GM12873 (cell line): ENCODE data around the gene TNFAIP2.

Experiments
- TF ChIP-seq, protein P1 (sequence below): IDR thresholded peaks from 2 replicates; pipeline ENCODE4 v1.5.1; 2012; ENCODE audit warnings: low read depth, mild to moderate bottlenecking, moderate library complexity, low read length, control low read depth; ENCODE audit not compliant: insufficient read depth; ENCODE audit errors: missing control alignments

The TNFAIP2 gene, protein sequence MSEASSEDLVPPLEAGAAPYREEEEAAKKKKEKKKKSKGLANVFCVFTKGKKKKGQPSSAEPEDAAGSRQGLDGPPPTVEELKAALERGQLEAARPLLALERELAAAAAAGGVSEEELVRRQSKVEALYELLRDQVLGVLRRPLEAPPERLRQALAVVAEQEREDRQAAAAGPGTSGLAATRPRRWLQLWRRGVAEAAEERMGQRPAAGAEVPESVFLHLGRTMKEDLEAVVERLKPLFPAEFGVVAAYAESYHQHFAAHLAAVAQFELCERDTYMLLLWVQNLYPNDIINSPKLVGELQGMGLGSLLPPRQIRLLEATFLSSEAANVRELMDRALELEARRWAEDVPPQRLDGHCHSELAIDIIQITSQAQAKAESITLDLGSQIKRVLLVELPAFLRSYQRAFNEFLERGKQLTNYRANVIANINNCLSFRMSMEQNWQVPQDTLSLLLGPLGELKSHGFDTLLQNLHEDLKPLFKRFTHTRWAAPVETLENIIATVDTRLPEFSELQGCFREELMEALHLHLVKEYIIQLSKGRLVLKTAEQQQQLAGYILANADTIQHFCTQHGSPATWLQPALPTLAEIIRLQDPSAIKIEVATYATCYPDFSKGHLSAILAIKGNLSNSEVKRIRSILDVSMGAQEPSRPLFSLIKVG

GRCh38 chr14:103122947-103123633 lies at the start of gene TNFAIP2:
Gene TNFAIP2, plus strand, starts transcription at chr14:103123461. Its CDS starts 2,997 bp downstream, at chr14:103126458.
- TF ChIP-seq, protein P1, sequence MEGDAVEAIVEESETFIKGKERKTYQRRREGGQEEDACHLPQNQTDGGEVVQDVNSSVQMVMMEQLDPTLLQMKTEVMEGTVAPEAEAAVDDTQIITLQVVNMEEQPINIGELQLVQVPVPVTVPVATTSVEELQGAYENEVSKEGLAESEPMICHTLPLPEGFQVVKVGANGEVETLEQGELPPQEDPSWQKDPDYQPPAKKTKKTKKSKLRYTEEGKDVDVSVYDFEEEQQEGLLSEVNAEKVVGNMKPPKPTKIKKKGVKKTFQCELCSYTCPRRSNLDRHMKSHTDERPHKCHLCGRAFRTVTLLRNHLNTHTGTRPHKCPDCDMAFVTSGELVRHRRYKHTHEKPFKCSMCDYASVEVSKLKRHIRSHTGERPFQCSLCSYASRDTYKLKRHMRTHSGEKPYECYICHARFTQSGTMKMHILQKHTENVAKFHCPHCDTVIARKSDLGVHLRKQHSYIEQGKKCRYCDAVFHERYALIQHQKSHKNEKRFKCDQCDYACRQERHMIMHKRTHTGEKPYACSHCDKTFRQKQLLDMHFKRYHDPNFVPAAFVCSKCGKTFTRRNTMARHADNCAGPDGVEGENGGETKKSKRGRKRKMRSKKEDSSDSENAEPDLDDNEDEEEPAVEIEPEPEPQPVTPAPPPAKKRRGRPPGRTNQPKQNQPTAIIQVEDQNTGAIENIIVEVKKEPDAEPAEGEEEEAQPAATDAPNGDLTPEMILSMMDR = peak; percentile 7

DNA sequence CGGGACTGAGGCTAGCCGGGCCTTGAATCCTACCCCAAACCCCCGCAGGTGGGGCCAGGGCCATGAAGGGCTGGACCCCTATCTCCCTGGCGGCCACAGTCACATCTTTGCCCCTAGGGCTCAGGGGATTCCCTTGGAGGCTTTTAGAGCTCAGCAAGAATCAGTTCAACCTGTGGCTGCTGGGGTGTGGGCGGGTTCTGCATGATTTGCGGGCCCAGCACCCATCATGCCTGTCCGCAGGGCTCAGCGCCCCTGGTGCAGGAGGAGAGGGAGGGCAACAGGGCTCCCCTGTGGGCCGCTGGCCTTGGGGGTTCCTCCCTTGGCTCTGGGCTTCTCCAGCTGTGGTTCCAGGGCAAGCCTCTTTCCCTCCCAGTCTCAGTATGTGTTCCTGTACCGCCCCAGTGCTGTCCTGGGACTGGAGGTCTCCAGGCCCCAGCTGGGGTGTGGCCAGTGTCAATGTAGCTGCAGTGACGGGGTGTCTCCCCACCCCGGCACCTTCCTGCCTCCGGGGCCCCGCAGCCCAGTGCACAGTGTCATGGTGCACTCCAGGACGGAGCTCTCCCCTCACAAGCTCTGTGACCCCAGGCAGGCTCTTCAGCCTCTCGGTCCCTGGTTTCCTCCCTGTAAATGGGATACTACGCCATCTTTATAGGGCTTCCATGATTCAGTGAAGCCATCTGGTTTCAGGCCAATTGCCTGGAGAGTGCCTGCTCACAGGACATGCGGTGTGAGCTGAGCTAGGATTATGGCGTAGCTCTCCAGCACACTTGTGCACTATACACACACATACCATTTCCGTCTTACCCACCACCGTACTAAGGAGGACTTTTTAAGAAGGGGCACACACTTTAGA lies 49.2 kb upstream of the TNFAIP2 start:
- TF ChIP-seq, protein P1 = no peak

GRCh38 chr14:103074729-103075367 lies 48.4 kb upstream of the TNFAIP2 start:
- TF ChIP-seq, protein P1 = no peak

DNA sequence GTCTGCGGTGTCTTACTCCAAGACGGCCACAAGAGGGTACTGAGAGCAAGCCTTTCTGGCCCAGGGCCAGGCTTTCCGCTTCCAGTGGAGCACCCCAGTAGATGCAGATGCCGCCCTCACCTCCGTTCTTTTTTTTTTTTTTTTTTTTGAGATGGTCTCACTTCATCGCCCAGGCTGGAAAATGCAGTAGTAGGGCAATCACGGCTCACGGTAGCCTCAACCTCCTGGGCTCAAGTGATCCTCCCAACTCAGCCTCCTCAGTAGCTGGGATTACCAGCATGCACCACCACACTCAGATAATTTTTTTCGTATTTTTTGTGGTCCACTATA lies 44.9 kb upstream of the TNFAIP2 start:
- TF ChIP-seq, protein P1 = peak; percentile 95

GRCh38 chr14:103078860-103079587 lies 44.2 kb upstream of the TNFAIP2 start:
- TF ChIP-seq, protein P1 = no peak

GRCh38 chr14:103081951-103082350 lies 41.3 kb upstream of the TNFAIP2 start:
- TF ChIP-seq, protein P1 = no peak
